HG02884 (cell line): ENCODE results near the gene IFNA6.
"Not testable (repeated sequence)": the region's sequence is repeated elsewhere in the genome, so short reads cannot be mapped to it uniquely, and the experiment has no call there.

Experiments used
- ATAC-seq: cut with Tn5 transposase; IDR thresholded peaks from one replicate; pipeline ENCODE4 v1.9.1; 2021; ENCODE audit warnings: mild to moderate bottlenecking, moderate library complexity; ENCODE audit not compliant: unreplicated experiment

IFNA6 gene

GRCh38 chr9:21350787-21351186 lies at the start of gene IFNA6:
Gene IFNA6, minus strand, starts transcription at chr9:21350887. Its CDS starts 0 bp downstream, at chr9:21350887.
- ATAC-seq, result no peak

- ATAC-seq, result no peak
Measured at GRCh38 chr9:21399956-21400355, 49.3 kb upstream of the IFNA6 start.

GRCh38 chr9:21398955-21399489 lies 48.3 kb upstream of the IFNA6 start:
- no peak for ATAC-seq

GRCh38 chr9:21395778-21396717 lies 45.4 kb upstream of the IFNA6 start:
- peak; percentile 73 for ATAC-seq

- peak; percentile 90 for ATAC-seq
Measured at GRCh38 chr9:21392270-21392669, 41.6 kb upstream of the IFNA6 start.

- no peak for ATAC-seq
Measured at GRCh38 chr9:21385131-21385670, 34.5 kb upstream of the IFNA6 start, which contains the start of gene IFNA2. Gene IFNA2, minus strand, starts transcription at chr9:21385398. Its CDS starts 69 bp downstream, at chr9:21385329.

- ATAC-seq, result no peak
Measured at GRCh38 chr9:21383627-21384026, 32.9 kb upstream of the IFNA6 start.

- peak; percentile 97 for ATAC-seq
Measured at GRCh38 chr9:21381448-21382339, 31.0 kb upstream of the IFNA6 start.

- ATAC-seq, result not testable (repeated sequence)
Measured at GRCh38 chr9:21371467-21371866, 20.8 kb upstream of the IFNA6 start.

GRCh38 chr9:21367957-21368356 lies 17.3 kb upstream of the IFNA6 start, which contains the start of gene IFNA13:
Gene IFNA13, minus strand, starts transcription at chr9:21368057. Its CDS starts 47 bp downstream, at chr9:21368010.
- no peak for ATAC-seq

- ATAC-seq, result peak; percentile 96
Measured at GRCh38 chr9:21367169-21367568, 16.5 kb upstream of the IFNA6 start.

- no peak for ATAC-seq
Measured at GRCh38 chr9:21362287-21362686, 11.6 kb upstream of the IFNA6 start.

- ATAC-seq, result peak; percentile 96
Measured at GRCh38 chr9:21357479-21358460, 7.1 kb upstream of the IFNA6 start.

GRCh38 chr9:21348430-21348970 lies 2.2 kb downstream of the IFNA6 start:
- ATAC-seq, result no peak

- no peak for ATAC-seq
Measured at GRCh38 chr9:21340735-21341134, 10.0 kb downstream of the IFNA6 start.

GRCh38 chr9:21336457-21336856 lies 14.2 kb downstream of the IFNA6 start:
- no peak for ATAC-seq

GRCh38 chr9:21334701-21335632 lies 15.7 kb downstream of the IFNA6 start, which contains the start of gene KLHL9:
Gene KLHL9, minus strand, starts transcription at chr9:21335404. Its CDS starts 545 bp downstream, at chr9:21334859.
- peak; percentile 85 for ATAC-seq

- ATAC-seq, result no peak
Measured at GRCh38 chr9:21333226-21333625, 17.5 kb downstream of the IFNA6 start.
